CD14-positive monocyte (primary cell): ENCODE data around the gene CFAP20DC. TPM values are rescaled to one million over a fixed set of nuclear protein-coding genes. Genes with fewer than 3 reads are reported as not detected.

Source experiments
- DNase-seq, 3 donors: peaks; one replicate each; pipeline ENCODE4 v3.0.0-alpha.2; 2011 to 2022
- H2AFZ ChIP-seq: 2 replicates; pipeline ENCODE4 v1.6.0; 2012; ENCODE audit warnings: mild to moderate bottlenecking, low read depth, low read length, inconsistent platforms; ENCODE audit not compliant: insufficient read depth, poor library complexity, severe bottlenecking
- H3K27ac ChIP-seq, 2 donors: 1 replicate in 1 of 2; 2 replicates in 1 of 2; pipeline ENCODE4 v1.5.1; 2012 to 2013; ENCODE audit warnings: low read length in 2 of 2, control low read depth in 1 of 2, inconsistent platforms in 1 of 2, low read depth in 1 of 2, mild to moderate bottlenecking in 1 of 2
- H3K27me3 ChIP-seq, 2 donors: one replicate each; pipeline versions ENCODE4 v1.6.0 to v1.6.1; 2011 to 2013; ENCODE audit warnings: low read length in 2 of 2; ENCODE audit not compliant: control insufficient read depth in 2 of 2, insufficient read depth in 2 of 2
- H3K36me3 ChIP-seq, 2 donors: replicated peaks in 1 of 2; 1 replicate in 1 of 2; 2 replicates in 1 of 2; pipeline versions ENCODE4 v1.5.1 to v1.6.1; 2012 to 2013; ENCODE audit warnings: low read length in 2 of 2, control low read depth in 1 of 2, inconsistent platforms in 1 of 2, mild to moderate bottlenecking in 1 of 2; ENCODE audit not compliant: insufficient read depth in 2 of 2, control insufficient read depth in 1 of 2
- H3K4me1 ChIP-seq, 2 donors: 1 replicate in 1 of 2; 2 replicates in 1 of 2; pipeline versions ENCODE4 v1.5.1 to v1.6.1; 2012 to 2013; ENCODE audit warnings: low read length in 2 of 2, control low read depth in 1 of 2, inconsistent platforms in 1 of 2, mild to moderate bottlenecking in 1 of 2, moderate library complexity in 1 of 2; ENCODE audit not compliant: insufficient read depth in 2 of 2, control insufficient read depth in 1 of 2
- H3K4me2 ChIP-seq: replicated peaks from 2 replicates; pipeline ENCODE3; 2012; ENCODE audit warnings: low read length, moderate library complexity, mild to moderate bottlenecking; ENCODE audit not compliant: poor library complexity, severe bottlenecking; ENCODE audit errors: extremely low read depth
- H3K4me3 ChIP-seq, 3 experiments: fragments of 200-600 bp in 1 of 3; sonication (generic) in 1 of 3; replicated peaks in 1 of 3; 1 replicate in 2 of 3; 2 replicates in 1 of 3; pipeline ENCODE4 v1.5.1; 2011 to 2013; ENCODE audit warnings: low read length in 3 of 3, mild to moderate bottlenecking in 3 of 3, control low read depth in 2 of 3, low read depth in 2 of 3, inconsistent platforms in 1 of 3, moderate library complexity in 1 of 3
- H3K79me2 ChIP-seq: 2 replicates; pipeline ENCODE4 v1.6.0; 2012; ENCODE audit warnings: mild to moderate bottlenecking, control low read depth, inconsistent platforms, low read length, moderate library complexity; ENCODE audit not compliant: insufficient read depth
- H3K9ac ChIP-seq: 2 replicates; pipeline ENCODE4 v1.6.0; 2017; ENCODE audit warnings: low read length, mild to moderate bottlenecking; ENCODE audit not compliant: insufficient read depth, poor library complexity, severe bottlenecking
- H3K9me3 ChIP-seq, 2 donors: replicated peaks in 1 of 2; 1 replicate in 1 of 2; 2 replicates in 1 of 2; pipeline versions ENCODE4 v1.5.1 to v1.6.1; 2012 to 2013; ENCODE audit warnings: low read length in 2 of 2, control low read depth in 1 of 2; ENCODE audit not compliant: control insufficient read depth in 1 of 2, insufficient read depth in 1 of 2
- H4K20me1 ChIP-seq: 2 replicates; pipeline ENCODE4 v1.6.0; 2012; ENCODE audit warnings: mild to moderate bottlenecking, low read length, control low read depth, moderate library complexity; ENCODE audit not compliant: insufficient read depth
- H3K27ac Mint-ChIP-seq, 7 donors: one replicate each; pipeline ENCODE4 v1.8.0; 2020; ENCODE audit warnings: mild to moderate bottlenecking in 7 of 7, mixed read lengths in 7 of 7, moderate library complexity in 6 of 7, inconsistent platforms in 2 of 7
- H3K27me3 Mint-ChIP-seq, 3 donors: one replicate each; pipeline ENCODE4 v1.8.0; 2021 to 2022; ENCODE audit warnings: low read depth in 3 of 3, mild to moderate bottlenecking in 3 of 3, mixed read lengths in 3 of 3, moderate library complexity in 3 of 3, inconsistent platforms in 1 of 3
- H3K36me3 Mint-ChIP-seq, 2 donors: one replicate each; pipeline ENCODE4 v1.8.0; 2020; ENCODE audit warnings: mixed read lengths in 2 of 2, inconsistent platforms in 1 of 2, mild to moderate bottlenecking in 1 of 2
- H3K4me1 Mint-ChIP-seq: one replicate; pipeline ENCODE4 v1.8.0; 2020; ENCODE audit warnings: mild to moderate bottlenecking, mixed read lengths
- H3K4me3 Mint-ChIP-seq, 2 donors: one replicate each; pipeline ENCODE4 v1.8.0; 2020; ENCODE audit warnings: mild to moderate bottlenecking in 2 of 2, mixed read lengths in 2 of 2, moderate library complexity in 1 of 2
- H3K9me3 Mint-ChIP-seq, 7 donors: one replicate each; pipeline ENCODE4 v1.8.0; 2020 to 2022; ENCODE audit warnings: mixed read lengths in 7 of 7, mild to moderate bottlenecking in 6 of 7, moderate library complexity in 6 of 7, inconsistent platforms in 2 of 7
- WGBS: methylation state at CpG from one replicate; pipeline ENCODE4 v1.1.5; 2013; ENCODE audit warnings: missing lambda C conversion rate; ENCODE audit not compliant: insufficient coverage; 5-methylcytosine and 5-hydroxymethylcytosine counted together
- intact Hi-C, 2 donors: fragments of 100-400 bp; cut with micrococcal nuclease; formaldehyde crosslinking; loops; one replicate each; pipeline versions ENCODE4 v1.15.0 to v1.15.1; 2023
- polyA plus RNA-seq, 3 donors: library from polyadenylated mRNA; depleted of rRNA in 1 of 3; unstranded in 2 of 3; stranded (reverse) in 1 of 3; fragments of 300-500 nt in 2 of 3; fragments of >200 nt in 1 of 3; fragmentation: Illumina TruSeq in 2 of 3; gene quantifications; 1 replicate in 2 of 3; 2 replicates in 1 of 3; pipeline ENCODE4 v1.2.3, GENCODE V29; 2012 to 2021
- TF ChIP-seq, protein P1 (sequence below): fragments of 200-600 bp; IDR thresholded peaks from one replicate; pipeline ENCODE4 v1.8.0; 2022; ENCODE audit warnings: antibody characterized with exemption, mild to moderate bottlenecking

The CFAP20DC gene
- polyA plus RNA-seq, 3 donors: not detected

DNA sequence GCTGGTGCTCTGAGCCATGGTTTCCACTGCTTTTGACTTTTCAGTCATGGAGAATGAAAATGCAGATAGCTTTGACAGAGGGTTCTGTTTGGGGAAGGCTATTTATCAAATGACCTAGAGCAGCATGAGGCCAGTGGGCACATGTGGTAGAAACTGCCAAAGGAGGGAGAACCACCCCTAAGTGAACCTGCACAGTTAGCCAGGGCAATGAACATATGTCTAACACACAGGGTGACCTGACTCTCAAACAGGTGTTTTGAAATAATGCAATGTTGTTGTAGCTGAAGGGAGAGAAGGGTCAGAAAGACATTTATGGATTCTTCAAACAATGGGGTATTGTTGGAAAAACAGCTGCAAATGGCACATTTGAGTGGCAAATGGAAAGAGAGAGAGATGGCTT lies 208.9 kb downstream of the CFAP20DC start:
- H3K4me3 ChIP-seq: no peak overlapping the region
- H3K4me3 Mint-ChIP-seq: no peak overlapping the region
- TF ChIP-seq, protein P1, sequence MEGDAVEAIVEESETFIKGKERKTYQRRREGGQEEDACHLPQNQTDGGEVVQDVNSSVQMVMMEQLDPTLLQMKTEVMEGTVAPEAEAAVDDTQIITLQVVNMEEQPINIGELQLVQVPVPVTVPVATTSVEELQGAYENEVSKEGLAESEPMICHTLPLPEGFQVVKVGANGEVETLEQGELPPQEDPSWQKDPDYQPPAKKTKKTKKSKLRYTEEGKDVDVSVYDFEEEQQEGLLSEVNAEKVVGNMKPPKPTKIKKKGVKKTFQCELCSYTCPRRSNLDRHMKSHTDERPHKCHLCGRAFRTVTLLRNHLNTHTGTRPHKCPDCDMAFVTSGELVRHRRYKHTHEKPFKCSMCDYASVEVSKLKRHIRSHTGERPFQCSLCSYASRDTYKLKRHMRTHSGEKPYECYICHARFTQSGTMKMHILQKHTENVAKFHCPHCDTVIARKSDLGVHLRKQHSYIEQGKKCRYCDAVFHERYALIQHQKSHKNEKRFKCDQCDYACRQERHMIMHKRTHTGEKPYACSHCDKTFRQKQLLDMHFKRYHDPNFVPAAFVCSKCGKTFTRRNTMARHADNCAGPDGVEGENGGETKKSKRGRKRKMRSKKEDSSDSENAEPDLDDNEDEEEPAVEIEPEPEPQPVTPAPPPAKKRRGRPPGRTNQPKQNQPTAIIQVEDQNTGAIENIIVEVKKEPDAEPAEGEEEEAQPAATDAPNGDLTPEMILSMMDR: no peak
- H3K4me1 ChIP-seq: no peaks in the 10 kb centered on the region
- no peak overlapping the region for H2AFZ ChIP-seq
- H3K9me3 Mint-ChIP-seq: peaks cover 0 to 8% (median 2%) of the 10 kb centered on the region in 7 donors
- no peaks in the 10 kb centered on the region for H4K20me1 ChIP-seq
- intact Hi-C loops: no loop called here
- H3K9me3 ChIP-seq: no peaks in the 10 kb centered on the region
- H3K27me3 ChIP-seq: no peaks in the 10 kb centered on the region
- no peak overlapping the region for H3K27ac Mint-ChIP-seq
- no peaks in the 10 kb centered on the region for H3K36me3 ChIP-seq
- DNase-seq: no peak
- no peaks in the 10 kb centered on the region for H3K27me3 Mint-ChIP-seq
- H3K9ac ChIP-seq: no peak overlapping the region
- no peak overlapping the region for H3K27ac ChIP-seq
- H3K79me2 ChIP-seq: no peaks in the 10 kb centered on the region
- H3K4me2 ChIP-seq: no peak overlapping the region
- no peaks in the 10 kb centered on the region for H3K4me1 Mint-ChIP-seq
- H3K36me3 Mint-ChIP-seq: no peaks in the 10 kb centered on the region

- TF ChIP-seq, protein P1: no peak
- H2AFZ ChIP-seq: no peak overlapping the region
- no peak for DNase-seq
- H3K27ac ChIP-seq: no peak overlapping the region
- no CpG with 5 or more reads among the region's 1 CpG for WGBS
- no peaks in the 10 kb centered on the region for H4K20me1 ChIP-seq
- H3K9me3 ChIP-seq: no peaks in the 10 kb centered on the region
- intact Hi-C loops: no loop called here
- Mint-ChIP-seq H3K4me1 (no peaks in the 10 kb centered on the region), H3K36me3 (no peaks in the 10 kb centered on the region), H3K4me3 (no peak overlapping the region), H3K27me3 (no peaks in the 10 kb centered on the region), H3K27ac (no peak overlapping the region), H3K9me3 (peaks cover 0 to 8% (median 2%) of the 10 kb centered on the region in 7 donors)
- H3K9ac ChIP-seq: no peak overlapping the region
- H3K4me3 ChIP-seq: no peak overlapping the region
- H3K27me3 ChIP-seq: no peaks in the 10 kb centered on the region
- no peaks in the 10 kb centered on the region for H3K4me1 ChIP-seq
- H3K36me3 ChIP-seq: no peaks in the 10 kb centered on the region
- no peak overlapping the region for H3K4me2 ChIP-seq
- no peaks in the 10 kb centered on the region for H3K79me2 ChIP-seq
These were observed 209.9 kb downstream of the CFAP20DC start for GRCh38 chr3:58839964-58840363.
